Measurements from ENCODE around the gene KCNG4. TPM values are rescaled to one million over a fixed set of nuclear protein-coding genes. Genes with fewer than 3 reads are reported as not detected.

The KCNG4 gene
- total RNA-seq, 1 experiment from 2014 or later = not detected

DNA sequence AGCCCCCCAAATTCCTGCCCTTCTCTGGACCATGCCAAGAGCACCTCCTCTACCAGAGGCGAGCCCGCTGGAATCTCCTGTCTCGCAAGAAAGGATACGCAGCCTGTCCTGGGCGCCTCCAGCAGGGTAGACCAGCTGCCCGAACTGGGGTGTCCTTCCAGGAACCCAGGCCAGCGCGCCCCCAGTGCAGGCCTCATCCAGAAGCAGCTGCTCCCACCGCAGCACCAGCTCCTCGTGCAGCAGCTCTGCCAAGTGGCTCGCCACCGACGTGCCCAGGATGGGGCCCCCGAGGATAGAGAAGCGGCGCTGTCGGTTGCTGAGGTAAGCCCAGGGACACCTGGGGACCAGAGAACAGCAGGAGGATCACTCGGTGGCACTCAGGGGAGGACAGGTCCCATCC is 57.7 kb downstream of the KCNG4 start:
- no peak overlapping the region for H4K5ac ChIP-seq (ENCODE audit: insufficient read length, low read depth, low read length)
- DNase-seq = no peak
- H3K4me2 ChIP-seq (ENCODE audit: insufficient read depth, insufficient read length, low read length) = no peak overlapping the region
- Mint-ChIP-seq H3K27ac (no peak overlapping the region), H3K36me3 (ENCODE audit: insufficient read depth in 1 of 3, low read depth in 3 of 3) (peaks cover 14 to 65% (median 61%) of the 10 kb centered on the region in 3 experiments; a peak in 6 of 7 replicates), H3K4me3 (no peak overlapping the region), H3K4me1 (peaks cover 8 to 13% of the 10 kb centered on the region in 2 experiments), H3K9me3 (no peaks in the 10 kb centered on the region), H3K27me3 (ENCODE audit: low read depth) (peaks cover 2% of the 10 kb centered on the region; the same call in 1 of the 2 replicates)
- H3K14ac ChIP-seq (ENCODE audit: insufficient read depth, low read length) = no peak overlapping the region
- no peak overlapping the region for H2BK20ac ChIP-seq (ENCODE audit: low read depth, low read length, poor library complexity, severe bottlenecking)
- no peak overlapping the region for H3K4ac ChIP-seq (ENCODE audit: low read depth, low read length)
- no peak overlapping the region for H3K9ac ChIP-seq (ENCODE audit: extremely low read depth, insufficient read length, low read length)
- no peak overlapping the region for H4K91ac ChIP-seq (ENCODE audit: insufficient read length, low read depth, low read length)
- H3K18ac ChIP-seq (ENCODE audit: insufficient read length, low read depth, low read length) = no peak overlapping the region
- H3K23ac ChIP-seq (ENCODE audit: insufficient read length, low read depth, low read length) = no peak overlapping the region
- no peaks in the 10 kb centered on the region for H3K9me3 ChIP-seq (ENCODE audit: control insufficient read depth, low read depth, low read length)
- no peak overlapping the region for H2AFZ ChIP-seq (ENCODE audit: low read length)
- TF ChIP-seq, protein P1, sequence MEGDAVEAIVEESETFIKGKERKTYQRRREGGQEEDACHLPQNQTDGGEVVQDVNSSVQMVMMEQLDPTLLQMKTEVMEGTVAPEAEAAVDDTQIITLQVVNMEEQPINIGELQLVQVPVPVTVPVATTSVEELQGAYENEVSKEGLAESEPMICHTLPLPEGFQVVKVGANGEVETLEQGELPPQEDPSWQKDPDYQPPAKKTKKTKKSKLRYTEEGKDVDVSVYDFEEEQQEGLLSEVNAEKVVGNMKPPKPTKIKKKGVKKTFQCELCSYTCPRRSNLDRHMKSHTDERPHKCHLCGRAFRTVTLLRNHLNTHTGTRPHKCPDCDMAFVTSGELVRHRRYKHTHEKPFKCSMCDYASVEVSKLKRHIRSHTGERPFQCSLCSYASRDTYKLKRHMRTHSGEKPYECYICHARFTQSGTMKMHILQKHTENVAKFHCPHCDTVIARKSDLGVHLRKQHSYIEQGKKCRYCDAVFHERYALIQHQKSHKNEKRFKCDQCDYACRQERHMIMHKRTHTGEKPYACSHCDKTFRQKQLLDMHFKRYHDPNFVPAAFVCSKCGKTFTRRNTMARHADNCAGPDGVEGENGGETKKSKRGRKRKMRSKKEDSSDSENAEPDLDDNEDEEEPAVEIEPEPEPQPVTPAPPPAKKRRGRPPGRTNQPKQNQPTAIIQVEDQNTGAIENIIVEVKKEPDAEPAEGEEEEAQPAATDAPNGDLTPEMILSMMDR (conservative IDR thresholded peaks at IDR 0.05) = no peak
- no peak overlapping the region for H2AK5ac ChIP-seq (ENCODE audit: insufficient read length, low read length)
- no peak overlapping the region for H4K8ac ChIP-seq (replicated peaks; ENCODE audit: insufficient read length, low read depth, low read length)
- no CpG with 5 or more reads among the region's 18 CpGs for WGBS (ENCODE audit: extremely low coverage, insufficient read length, low lambda C conversion rate)
- no peaks in the 10 kb centered on the region for H4K20me1 ChIP-seq (ENCODE audit: control insufficient read depth, insufficient read depth, insufficient read length)
- H2BK120ac ChIP-seq (ENCODE audit: low read depth, low read length, poor library complexity, severe bottlenecking) = no peak overlapping the region
- H3K4me1 ChIP-seq (ENCODE audit: insufficient read depth, low read length) = no peaks in the 10 kb centered on the region
- H2BK15ac ChIP-seq (ENCODE audit: low read depth, low read length) = no peak overlapping the region
- H2BK5ac ChIP-seq (ENCODE audit: insufficient read length, low read length) = no peak overlapping the region
- H3K27me3 ChIP-seq (ENCODE audit: insufficient read depth, low read length) = no peaks in the 10 kb centered on the region
- peaks cover 9% of the 10 kb centered on the region; the same call in 1 of the 2 replicates for H3K79me2 ChIP-seq (ENCODE audit: insufficient read depth, low read length)
- no peak overlapping the region for H3K27ac ChIP-seq (ENCODE audit: insufficient read length, low read depth, low read length)
- no peak overlapping the region for H2BK12ac ChIP-seq (ENCODE audit: insufficient read length, low read depth, low read length)
- peaks cover 6% of the 10 kb centered on the region for H3K23me2 ChIP-seq (ENCODE audit: insufficient read length, low read depth, low read length, poor library complexity, severe bottlenecking)
- no peak overlapping the region for H3T11ph ChIP-seq (ENCODE audit: low read length)
- peaks cover 6% of the 10 kb centered on the region for H3K79me1 ChIP-seq (ENCODE audit: insufficient read depth, low read depth, low read length, poor library complexity, severe bottlenecking)
- no peak overlapping the region for H3K56ac ChIP-seq (ENCODE audit: insufficient read length, low read depth, low read length)
